Neural cell (in vitro differentiated cells): Measurements from ENCODE around the gene ZBTB17. TPM values are rescaled to one million over a fixed set of nuclear protein-coding genes. Genes with fewer than 3 reads are reported as not detected.

Source experiments
- H2AFZ ChIP-seq: fragments of 200-600, 300-800 bp; sonication (generic), shearing (Covaris generic); 2 replicates; pipeline ENCODE4 v1.6.0; 2014; ENCODE audit warnings: low read depth, mild to moderate bottlenecking, antibody characterized with exemption, low read length, moderate library complexity
- H3F3A ChIP-seq: fragments of 200-600 bp; shearing (Covaris generic); 2 replicates; pipeline ENCODE4 v1.6.1; 2016; ENCODE audit warnings: mild to moderate bottlenecking, moderate library complexity, mixed read lengths, antibody characterized with exemption, low read length; ENCODE audit not compliant: insufficient read depth, poor library complexity, severe bottlenecking
- H3K27ac ChIP-seq: fragments of 200-600, 300-800 bp; sonication (generic), shearing (Covaris generic); 2 replicates; pipeline ENCODE4 v1.5.1; 2014; ENCODE audit warnings: mild to moderate bottlenecking, low read length, moderate library complexity
- H3K27me3 ChIP-seq: fragments of 300-800, 200-600 bp; sonication (generic), shearing (Covaris generic); 2 replicates; pipeline ENCODE4 v1.6.0; 2014; ENCODE audit warnings: mild to moderate bottlenecking, low read depth, low read length, moderate library complexity; ENCODE audit not compliant: insufficient read depth
- H3K36me3 ChIP-seq: fragments of 300-800, 200-600 bp; sonication (generic), shearing (Covaris generic); 2 replicates; pipeline ENCODE4 v1.5.1; 2014; ENCODE audit warnings: mild to moderate bottlenecking, antibody characterized with exemption, low read length, moderate library complexity; ENCODE audit not compliant: insufficient read depth
- H3K4me2 ChIP-seq: fragments of 300-800, 200-600 bp; sonication (generic), shearing (Covaris generic); 2 replicates; pipeline ENCODE4 v1.6.0; 2014; ENCODE audit warnings: mild to moderate bottlenecking, low read length
- H3K4me3 ChIP-seq: fragments of 300-800, 200-600 bp; sonication (generic), shearing (Covaris generic); 2 replicates; pipeline ENCODE4 v1.5.1; 2014; ENCODE audit warnings: mild to moderate bottlenecking, low read length, moderate library complexity
- H3K79me2 ChIP-seq: fragments of 200-600 bp; shearing (Covaris generic); replicated peaks from 2 replicates; pipeline ENCODE4 v1.6.0; 2014; ENCODE audit warnings: mild to moderate bottlenecking, low read length, moderate library complexity; ENCODE audit not compliant: insufficient read depth
- H3K9ac ChIP-seq: fragments of 300-800, 200-600 bp; sonication (generic), shearing (Covaris generic); 2 replicates; pipeline ENCODE4 v1.6.1; 2016; ENCODE audit warnings: mild to moderate bottlenecking, low read length, mixed read lengths
- H3K9me2 ChIP-seq: fragments of 200-600 bp; shearing (Covaris generic); 2 replicates; pipeline ENCODE4 v1.6.1; 2016; ENCODE audit warnings: mild to moderate bottlenecking, low read length, mixed read lengths; ENCODE audit not compliant: insufficient read depth
- H3K9me3 ChIP-seq: fragments of 200-600, 300-800 bp; sonication (generic), shearing (Covaris generic); 2 replicates; pipeline ENCODE4 v1.6.1; 2016; ENCODE audit warnings: mild to moderate bottlenecking, mixed run types, low read length, moderate library complexity, mixed read lengths
- H4K20me1 ChIP-seq: fragments of 200-600 bp; shearing (Covaris generic); 2 replicates; pipeline ENCODE4 v1.6.1; 2016; ENCODE audit warnings: mild to moderate bottlenecking, mixed run types; ENCODE audit not compliant: insufficient read depth
- EP300 ChIP-seq: fragments of 450-650 bp; conservative IDR thresholded peaks from 2 replicates; pipeline ENCODE4 v1.6.1; 2014; ENCODE audit warnings: antibody characterized with exemption, mild to moderate bottlenecking, moderate library complexity; ENCODE audit not compliant: poor library complexity, severe bottlenecking
- EZH2 ChIP-seq: fragments of 200-600, 300-800 bp; shearing (Covaris generic), sonication (generic); IDR thresholded peaks from 2 replicates; pipeline ENCODE4 v1.6.1; 2014; ENCODE audit warnings: antibody characterized with exemption, low read length, borderline replicate concordance, mild to moderate bottlenecking; ENCODE audit not compliant: insufficient read depth, poor library complexity, severe bottlenecking
- MXI1 ChIP-seq: fragments of 450-650 bp; conservative IDR thresholded peaks from 2 replicates; pipeline ENCODE4 v1.6.1; 2014; ENCODE audit warnings: antibody characterized with exemption, mild to moderate bottlenecking; ENCODE audit not compliant: poor library complexity, severe bottlenecking
- POLR2AphosphoS5 ChIP-seq: IDR thresholded peaks from 2 replicates; pipeline ENCODE4 v1.6.1; 2012
- RAD21 ChIP-seq: fragments of 450-650 bp; conservative IDR thresholded peaks from 2 replicates; pipeline ENCODE4 v1.6.1; 2014; ENCODE audit warnings: antibody characterized with exemption, mild to moderate bottlenecking, moderate library complexity
- SMC3 ChIP-seq: fragments of 450-650 bp; conservative IDR thresholded peaks from 2 replicates; pipeline ENCODE4 v1.6.1; 2014; ENCODE audit warnings: antibody characterized with exemption, mild to moderate bottlenecking, moderate library complexity; ENCODE audit not compliant: poor library complexity
- TAF1 ChIP-seq: IDR thresholded peaks from 2 replicates; pipeline ENCODE4 v1.6.1; 2012; ENCODE audit warnings: low read depth
- polyA plus RNA-seq: library from polyadenylated mRNA; depleted of rRNA; stranded (reverse); fragments of >200 nt; gene quantifications from 2 replicates; pipeline ENCODE4 v1.2.3, GENCODE V29; 2014
- TF ChIP-seq, protein P1 (sequence below): fragments of 450-650 bp; IDR thresholded peaks from 2 replicates; pipeline ENCODE4 v1.5.1; 2014; ENCODE audit warnings: antibody characterized with exemption, mild to moderate bottlenecking, moderate library complexity; ENCODE audit not compliant: poor library complexity, severe bottlenecking
- TF ChIP-seq, protein P2 (sequence below): IDR thresholded peaks from 2 replicates; pipeline ENCODE4 v1.6.1; 2012; ENCODE audit warnings: borderline replicate concordance

ZBTB17 gene
- polyA plus RNA-seq, 1 donor from 2014 or later, result 114 TPM

DNA sequence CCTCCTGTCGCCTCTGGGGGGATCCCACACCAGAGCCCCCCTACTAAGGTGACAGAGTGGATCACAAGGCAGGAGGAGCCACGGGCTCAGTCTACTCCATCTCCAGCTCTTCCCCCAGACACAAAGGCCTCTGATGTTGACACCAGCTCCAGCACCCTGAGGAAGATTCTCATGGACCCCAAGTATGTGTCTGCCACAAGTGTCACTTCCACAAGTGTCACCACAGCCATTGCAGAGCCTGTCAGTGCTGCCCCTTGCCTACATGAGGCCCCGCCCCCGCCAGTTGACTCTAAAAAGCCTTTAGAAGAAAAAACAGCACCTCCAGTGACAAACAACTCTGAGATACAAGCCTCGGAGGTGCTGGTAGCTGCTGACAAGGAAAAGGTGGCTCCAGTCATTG lies 42.2 kb downstream of the ZBTB17 start:
- H3F3A ChIP-seq, result no peaks in the 10 kb centered on the region
- no peaks in the 10 kb centered on the region for H4K20me1 ChIP-seq
- no peak overlapping the region for H2AFZ ChIP-seq
- peaks cover 4% of the 10 kb centered on the region for H3K79me2 ChIP-seq
- TF ChIP-seq, protein P1, sequence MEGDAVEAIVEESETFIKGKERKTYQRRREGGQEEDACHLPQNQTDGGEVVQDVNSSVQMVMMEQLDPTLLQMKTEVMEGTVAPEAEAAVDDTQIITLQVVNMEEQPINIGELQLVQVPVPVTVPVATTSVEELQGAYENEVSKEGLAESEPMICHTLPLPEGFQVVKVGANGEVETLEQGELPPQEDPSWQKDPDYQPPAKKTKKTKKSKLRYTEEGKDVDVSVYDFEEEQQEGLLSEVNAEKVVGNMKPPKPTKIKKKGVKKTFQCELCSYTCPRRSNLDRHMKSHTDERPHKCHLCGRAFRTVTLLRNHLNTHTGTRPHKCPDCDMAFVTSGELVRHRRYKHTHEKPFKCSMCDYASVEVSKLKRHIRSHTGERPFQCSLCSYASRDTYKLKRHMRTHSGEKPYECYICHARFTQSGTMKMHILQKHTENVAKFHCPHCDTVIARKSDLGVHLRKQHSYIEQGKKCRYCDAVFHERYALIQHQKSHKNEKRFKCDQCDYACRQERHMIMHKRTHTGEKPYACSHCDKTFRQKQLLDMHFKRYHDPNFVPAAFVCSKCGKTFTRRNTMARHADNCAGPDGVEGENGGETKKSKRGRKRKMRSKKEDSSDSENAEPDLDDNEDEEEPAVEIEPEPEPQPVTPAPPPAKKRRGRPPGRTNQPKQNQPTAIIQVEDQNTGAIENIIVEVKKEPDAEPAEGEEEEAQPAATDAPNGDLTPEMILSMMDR, result no peak
- no peak for TF ChIP-seq EZH2
- no peak for TF ChIP-seq TAF1
- H3K9me2 ChIP-seq, result no peaks in the 10 kb centered on the region
- H3K4me2 ChIP-seq, result no peak overlapping the region
- no peaks in the 10 kb centered on the region for H3K9me3 ChIP-seq
- no peak overlapping the region for H3K27ac ChIP-seq
- H3K4me3 ChIP-seq, result no peak overlapping the region
- peaks cover 17% of the 10 kb centered on the region for H3K36me3 ChIP-seq
- H3K9ac ChIP-seq, result no peak overlapping the region
- H3K27me3 ChIP-seq, result no peaks in the 10 kb centered on the region

DNA sequence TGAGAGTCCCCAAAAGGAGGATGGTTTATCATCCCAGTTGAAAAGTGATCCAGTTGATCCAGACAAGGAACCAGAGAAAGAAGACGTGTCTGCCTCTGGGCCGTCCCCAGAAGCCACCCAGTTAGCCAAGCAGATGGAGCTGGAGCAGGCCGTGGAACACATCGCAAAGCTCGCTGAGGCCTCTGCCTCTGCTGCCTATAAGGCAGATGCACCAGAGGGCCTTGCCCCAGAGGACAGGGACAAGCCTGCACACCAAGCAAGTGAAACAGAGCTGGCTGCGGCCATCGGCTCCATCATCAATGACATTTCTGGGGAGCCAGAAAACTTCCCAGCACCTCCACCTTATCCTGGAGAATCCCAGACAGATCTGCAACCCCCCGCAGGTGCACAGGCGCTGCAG lies 43.3 kb downstream of the ZBTB17 start:
- no peaks in the 10 kb centered on the region for H3F3A ChIP-seq

More for the DNA sequence above, 43.3 kb downstream of the ZBTB17 start:
- H3K36me3 ChIP-seq, result peaks cover 15% of the 10 kb centered on the region
- H2AFZ ChIP-seq, result no peak overlapping the region
- H4K20me1 ChIP-seq, result no peaks in the 10 kb centered on the region
- no peak overlapping the region for H3K4me3 ChIP-seq
- no peaks in the 10 kb centered on the region for H3K27me3 ChIP-seq
- H3K9ac ChIP-seq, result no peak overlapping the region
- H3K9me3 ChIP-seq, result no peaks in the 10 kb centered on the region
- no peak for TF ChIP-seq POLR2AphosphoS5
- TF ChIP-seq EZH2, result no peak
- TF ChIP-seq MXI1, result no peak
- TF ChIP-seq, protein P1, result no peak
- TF ChIP-seq TAF1, result no peak
- no peak for TF ChIP-seq EP300
- TF ChIP-seq, protein P2, sequence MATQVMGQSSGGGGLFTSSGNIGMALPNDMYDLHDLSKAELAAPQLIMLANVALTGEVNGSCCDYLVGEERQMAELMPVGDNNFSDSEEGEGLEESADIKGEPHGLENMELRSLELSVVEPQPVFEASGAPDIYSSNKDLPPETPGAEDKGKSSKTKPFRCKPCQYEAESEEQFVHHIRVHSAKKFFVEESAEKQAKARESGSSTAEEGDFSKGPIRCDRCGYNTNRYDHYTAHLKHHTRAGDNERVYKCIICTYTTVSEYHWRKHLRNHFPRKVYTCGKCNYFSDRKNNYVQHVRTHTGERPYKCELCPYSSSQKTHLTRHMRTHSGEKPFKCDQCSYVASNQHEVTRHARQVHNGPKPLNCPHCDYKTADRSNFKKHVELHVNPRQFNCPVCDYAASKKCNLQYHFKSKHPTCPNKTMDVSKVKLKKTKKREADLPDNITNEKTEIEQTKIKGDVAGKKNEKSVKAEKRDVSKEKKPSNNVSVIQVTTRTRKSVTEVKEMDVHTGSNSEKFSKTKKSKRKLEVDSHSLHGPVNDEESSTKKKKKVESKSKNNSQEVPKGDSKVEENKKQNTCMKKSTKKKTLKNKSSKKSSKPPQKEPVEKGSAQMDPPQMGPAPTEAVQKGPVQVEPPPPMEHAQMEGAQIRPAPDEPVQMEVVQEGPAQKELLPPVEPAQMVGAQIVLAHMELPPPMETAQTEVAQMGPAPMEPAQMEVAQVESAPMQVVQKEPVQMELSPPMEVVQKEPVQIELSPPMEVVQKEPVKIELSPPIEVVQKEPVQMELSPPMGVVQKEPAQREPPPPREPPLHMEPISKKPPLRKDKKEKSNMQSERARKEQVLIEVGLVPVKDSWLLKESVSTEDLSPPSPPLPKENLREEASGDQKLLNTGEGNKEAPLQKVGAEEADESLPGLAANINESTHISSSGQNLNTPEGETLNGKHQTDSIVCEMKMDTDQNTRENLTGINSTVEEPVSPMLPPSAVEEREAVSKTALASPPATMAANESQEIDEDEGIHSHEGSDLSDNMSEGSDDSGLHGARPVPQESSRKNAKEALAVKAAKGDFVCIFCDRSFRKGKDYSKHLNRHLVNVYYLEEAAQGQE, result no peak
- TF ChIP-seq SMC3, result no peak
- no peak for TF ChIP-seq RAD21
- no peaks in the 10 kb centered on the region for H3K9me2 ChIP-seq
- H3K4me2 ChIP-seq, result no peak overlapping the region
- no peak overlapping the region for H3K27ac ChIP-seq
- peaks cover 4% of the 10 kb centered on the region for H3K79me2 ChIP-seq
